Parietal lobe (tissue), 2 donors: Measurements from ENCODE around the gene PCCA. TPM values are rescaled to one million over a fixed set of nuclear protein-coding genes. Genes with fewer than 3 reads are reported as not detected.

Source experiments
- small RNA-seq: library from RNA; depleted of rRNA; stranded (forward); fragments of <200 nt; gene quantifications from one replicate; pipeline ENCODE3, GENCODE V24; 2014; ENCODE audit warnings: low replicate concordance
- total RNA-seq: library from RNA; depleted of rRNA; stranded (reverse); fragments of >200 nt; gene quantifications from one replicate; pipeline ENCODE4 v1.2.3, GENCODE V29; 2014

Gene PCCA
- 137 TPM for total RNA-seq

GRCh38 chr13:100088644-100089464 is at the start of gene PCCA:
TSS of gene PCCA (plus strand) at chr13:100089093. CDS start at chr13:100089121, 28 bp downstream.

Small RNAs within 50 kb of the gene (small RNA-seq; reads per million reads assigned to genes)
- not detected for gene AL356575.1

Other genes starting within 250 kb of the PCCA start
- 1.3 TPM for gene ZIC5, start 117.3 kb upstream of the PCCA start, total RNA-seq
- 1.9 TPM for gene ZIC2, start 107.3 kb upstream of the PCCA start, total RNA-seq